Nephron (organoid): Measurements from ENCODE around the gene DRD4.
A peak's percentile ranks its signal among the peaks of the same experiment; 100 is the strongest.
"Not testable (repeated sequence)": the region's sequence is repeated elsewhere in the genome, so short reads cannot be mapped to it uniquely, and the experiment has no call there.

Experiments
- H3K27ac Mint-ChIP-seq, 3 experiments: 2 replicates each; pipeline ENCODE4 v1.8.0; 2020; ENCODE audit warnings: mixed read lengths in 3 of 3, mild to moderate bottlenecking in 2 of 3, moderate library complexity in 1 of 3
- H3K27me3 Mint-ChIP-seq: 2 replicates; pipeline ENCODE4 v1.8.0; 2021; ENCODE audit warnings: low read depth, mild to moderate bottlenecking, moderate library complexity, mixed read lengths
- H3K36me3 Mint-ChIP-seq: 2 replicates; pipeline ENCODE4 v1.8.0; 2020; ENCODE audit warnings: low read depth, mixed read lengths
- H3K4me1 Mint-ChIP-seq: 2 replicates; pipeline ENCODE4 v1.8.0; 2020; ENCODE audit warnings: mixed read lengths
- H3K4me3 Mint-ChIP-seq, 3 experiments: 2 replicates each; pipeline ENCODE4 v1.8.0; 2020; ENCODE audit warnings: mild to moderate bottlenecking in 3 of 3, mixed read lengths in 3 of 3, moderate library complexity in 2 of 3
- H3K9me3 Mint-ChIP-seq: 2 replicates; pipeline ENCODE4 v1.8.0; 2020; ENCODE audit warnings: mixed read lengths
- TF ChIP-seq, protein P1 (sequence below), 3 experiments: fragments of 200-600 bp; sonication (generic); IDR thresholded peaks; one replicate each; pipeline ENCODE4 v1.5.0; 2021; ENCODE audit warnings: antibody characterized with exemption in 3 of 3; ENCODE audit not compliant: unreplicated experiment in 3 of 3

The DRD4 gene

DNA sequence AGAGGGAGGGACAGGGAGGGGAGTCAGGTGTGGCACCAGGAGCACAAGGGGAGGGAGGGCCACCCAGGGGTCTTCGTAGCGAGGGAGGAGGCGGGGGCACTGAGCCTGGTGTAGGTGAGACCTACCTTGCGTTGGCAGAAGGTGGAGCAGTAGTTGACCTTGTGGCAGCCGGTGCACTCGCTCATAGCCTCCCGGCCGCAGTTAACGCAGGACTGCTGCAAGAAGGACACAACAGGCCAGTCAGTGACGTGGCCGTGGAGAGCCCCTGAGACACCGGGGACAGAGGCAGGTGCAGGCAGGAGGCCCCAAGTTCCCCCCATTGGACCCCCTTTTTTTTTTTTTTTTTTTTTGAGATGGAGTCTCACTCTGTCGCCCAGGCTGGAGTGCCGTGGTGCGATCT lies 16.8 kb downstream of the DRD4 start:
- H3K27me3 Mint-ChIP-seq: no peaks in the 10 kb centered on the region
- TF ChIP-seq, protein P1, sequence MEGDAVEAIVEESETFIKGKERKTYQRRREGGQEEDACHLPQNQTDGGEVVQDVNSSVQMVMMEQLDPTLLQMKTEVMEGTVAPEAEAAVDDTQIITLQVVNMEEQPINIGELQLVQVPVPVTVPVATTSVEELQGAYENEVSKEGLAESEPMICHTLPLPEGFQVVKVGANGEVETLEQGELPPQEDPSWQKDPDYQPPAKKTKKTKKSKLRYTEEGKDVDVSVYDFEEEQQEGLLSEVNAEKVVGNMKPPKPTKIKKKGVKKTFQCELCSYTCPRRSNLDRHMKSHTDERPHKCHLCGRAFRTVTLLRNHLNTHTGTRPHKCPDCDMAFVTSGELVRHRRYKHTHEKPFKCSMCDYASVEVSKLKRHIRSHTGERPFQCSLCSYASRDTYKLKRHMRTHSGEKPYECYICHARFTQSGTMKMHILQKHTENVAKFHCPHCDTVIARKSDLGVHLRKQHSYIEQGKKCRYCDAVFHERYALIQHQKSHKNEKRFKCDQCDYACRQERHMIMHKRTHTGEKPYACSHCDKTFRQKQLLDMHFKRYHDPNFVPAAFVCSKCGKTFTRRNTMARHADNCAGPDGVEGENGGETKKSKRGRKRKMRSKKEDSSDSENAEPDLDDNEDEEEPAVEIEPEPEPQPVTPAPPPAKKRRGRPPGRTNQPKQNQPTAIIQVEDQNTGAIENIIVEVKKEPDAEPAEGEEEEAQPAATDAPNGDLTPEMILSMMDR (IDR thresholded peaks at IDR 0.05; ENCODE audit: unreplicated experiment in 3 of 3): no peak
- H3K36me3 Mint-ChIP-seq: peaks cover 33% of the 10 kb centered on the region

DNA sequence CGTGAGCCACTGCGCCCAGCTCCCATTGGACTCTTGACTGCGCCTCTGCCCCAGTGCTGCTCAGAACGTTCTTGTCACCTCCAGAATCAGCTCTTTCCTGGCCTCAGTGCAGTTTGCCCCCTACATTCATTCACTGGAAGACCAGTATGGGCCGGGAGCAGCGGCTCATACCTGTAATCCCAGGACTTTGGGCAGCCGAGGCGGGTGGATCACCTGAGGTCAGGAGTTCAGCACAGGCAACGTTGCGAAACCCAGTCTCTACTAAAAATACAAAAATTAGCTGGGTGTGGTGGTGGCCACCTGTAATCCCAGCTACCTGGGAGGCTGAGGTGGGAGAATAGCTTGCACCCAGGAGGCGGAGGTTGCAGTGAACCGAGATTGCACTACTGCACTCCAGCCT lies 17.4 kb downstream of the DRD4 start:
- H3K9me3 Mint-ChIP-seq, H3K4me3 Mint-ChIP-seq: not testable (repeated sequence)

More for the DNA sequence above, 16.8 kb downstream of the DRD4 start:
- H3K27ac Mint-ChIP-seq: no peak overlapping the region
- no peaks in the 10 kb centered on the region for H3K4me1 Mint-ChIP-seq
- no peaks in the 10 kb centered on the region for H3K9me3 Mint-ChIP-seq
- no peak overlapping the region for H3K4me3 Mint-ChIP-seq

DNA sequence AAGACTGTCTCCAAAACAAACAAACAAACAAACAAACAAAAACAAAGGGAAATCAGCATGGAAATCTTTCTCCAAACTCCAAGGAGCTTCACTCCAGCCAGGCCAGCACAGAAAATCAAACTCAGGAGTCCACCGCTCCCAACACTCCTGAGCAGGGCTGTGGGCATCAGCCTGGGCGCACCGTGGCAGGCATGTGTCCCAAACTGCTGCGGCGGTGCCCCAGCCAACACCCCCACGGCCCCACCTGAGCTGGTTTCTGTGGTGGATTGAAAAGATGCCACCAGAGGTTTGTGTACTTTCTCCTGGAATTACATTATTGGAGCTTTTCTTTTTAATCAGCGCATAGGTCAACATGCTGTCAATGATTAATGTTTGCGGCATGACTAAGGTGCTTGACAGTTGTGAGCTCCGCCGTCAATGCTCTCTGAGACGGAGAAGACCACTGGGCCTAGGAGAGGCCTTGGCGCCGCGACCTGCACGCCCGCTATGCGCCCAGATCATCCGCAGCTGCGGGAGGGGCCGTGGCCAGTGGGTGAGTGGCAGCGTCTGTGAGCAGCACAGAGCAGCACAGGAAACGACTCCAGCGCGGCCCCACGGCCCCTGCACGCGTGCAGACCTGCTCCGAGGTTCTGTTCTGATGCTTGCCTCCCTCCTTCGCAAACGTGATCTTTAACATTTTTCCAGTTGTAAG lies 18.1 kb downstream of the DRD4 start:
- Mint-ChIP-seq H3K27me3 (no peaks in the 10 kb centered on the region), H3K27ac (peak overlapping the region in 1 of 3 experiments; percentile 28), H3K4me3 (no peak overlapping the region), H3K36me3 (peaks cover 36% of the 10 kb centered on the region), H3K4me1 (no peaks in the 10 kb centered on the region), H3K9me3 (no peaks in the 10 kb centered on the region)
- TF ChIP-seq, protein P1 (IDR thresholded peaks at IDR 0.05; ENCODE audit: unreplicated experiment in 3 of 3): no peak

More for the DNA sequence above, 17.4 kb downstream of the DRD4 start:
- H3K36me3 Mint-ChIP-seq: peaks cover 32% of the 10 kb centered on the region
- H3K4me1 Mint-ChIP-seq, H3K27me3 Mint-ChIP-seq, H3K27ac Mint-ChIP-seq: not testable (repeated sequence)

DNA sequence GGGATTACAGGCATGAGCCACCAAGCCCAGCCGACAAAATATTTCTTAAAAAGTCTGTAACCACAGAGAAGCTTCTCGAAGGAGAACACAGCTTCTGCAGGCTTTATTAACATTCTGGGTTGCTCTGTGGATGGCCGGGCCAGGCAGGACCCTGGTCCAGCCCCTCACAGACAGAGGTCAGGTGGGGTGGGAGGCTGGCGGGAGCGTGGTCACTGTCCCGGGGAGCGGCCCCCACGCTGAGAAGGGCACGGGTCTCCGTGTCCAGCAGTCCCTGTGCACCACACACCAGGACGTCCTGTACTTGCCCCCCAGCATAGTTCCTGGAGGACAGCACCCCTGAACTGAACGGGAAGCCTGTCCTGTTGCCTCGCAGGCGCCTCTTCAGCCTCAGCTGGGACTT lies 19.4 kb downstream of the DRD4 start:
- no peak overlapping the region for H3K27ac Mint-ChIP-seq
- H3K9me3 Mint-ChIP-seq: no peaks in the 10 kb centered on the region
- H3K4me1 Mint-ChIP-seq: no peaks in the 10 kb centered on the region
- H3K36me3 Mint-ChIP-seq: peaks cover 33% of the 10 kb centered on the region
- TF ChIP-seq, protein P1 (IDR thresholded peaks at IDR 0.05; ENCODE audit: unreplicated experiment in 3 of 3): no peak
- H3K27me3 Mint-ChIP-seq: no peaks in the 10 kb centered on the region
- H3K4me3 Mint-ChIP-seq: no peak overlapping the region

DNA sequence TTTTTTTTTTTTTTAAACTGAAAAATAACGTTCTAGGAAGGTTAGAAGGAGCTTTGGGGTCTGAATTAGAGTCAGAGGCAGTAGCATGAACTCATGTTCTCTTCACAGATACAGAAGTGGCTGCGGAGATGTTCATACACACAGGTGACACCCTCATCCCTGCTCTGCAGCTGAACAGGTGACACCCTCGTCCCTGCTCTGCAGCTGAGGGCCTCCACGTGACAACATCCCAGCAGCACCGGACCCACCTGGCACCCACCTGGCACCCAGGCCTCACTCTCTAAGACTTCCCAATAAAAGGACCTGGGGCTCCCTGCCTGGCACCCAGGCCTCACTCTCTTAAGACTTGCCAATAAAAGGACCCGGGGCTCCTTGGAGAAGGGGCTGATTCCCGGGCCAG lies 19.8 kb downstream of the DRD4 start:
- peaks cover 28% of the 10 kb centered on the region for H3K36me3 Mint-ChIP-seq
- H3K27me3 Mint-ChIP-seq: no peaks in the 10 kb centered on the region
- TF ChIP-seq, protein P1 (IDR thresholded peaks at IDR 0.05; ENCODE audit: unreplicated experiment in 3 of 3): no peak
- no peaks in the 10 kb centered on the region for H3K9me3 Mint-ChIP-seq
- H3K4me3 Mint-ChIP-seq: no peak overlapping the region
- H3K4me1 Mint-ChIP-seq: no peaks in the 10 kb centered on the region
- no peak overlapping the region for H3K27ac Mint-ChIP-seq

DNA sequence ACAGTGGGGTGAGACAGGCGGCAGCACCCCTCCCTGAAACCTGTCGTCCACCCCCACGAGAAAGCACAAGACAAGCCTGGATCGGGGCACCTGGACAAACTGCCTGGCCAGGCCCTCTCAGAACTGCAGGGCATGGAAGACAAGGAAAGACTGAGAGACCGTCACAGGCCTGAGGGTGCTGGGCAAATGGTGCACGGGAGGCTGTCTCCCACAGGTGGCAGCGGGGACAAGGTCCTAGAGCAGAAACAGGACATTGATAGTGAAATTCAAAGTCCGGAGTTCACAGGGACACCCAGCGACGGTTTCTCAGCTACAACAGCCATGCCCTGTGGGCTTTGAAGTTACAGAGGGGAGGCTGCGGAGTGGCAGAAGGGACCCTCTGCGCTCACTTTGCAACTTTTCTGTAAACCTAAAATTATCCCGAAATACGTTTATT lies 20.6 kb downstream of the DRD4 start:
- no peaks in the 10 kb centered on the region for H3K9me3 Mint-ChIP-seq

More for the DNA sequence above, 20.6 kb downstream of the DRD4 start:
- Mint-ChIP-seq H3K4me1 (no peaks in the 10 kb centered on the region), H3K27me3 (no peaks in the 10 kb centered on the region), H3K4me3 (no peak overlapping the region), H3K36me3 (peaks cover 27% of the 10 kb centered on the region), H3K27ac (no peak overlapping the region)
- TF ChIP-seq, protein P1 (IDR thresholded peaks at IDR 0.05; ENCODE audit: unreplicated experiment in 3 of 3): no peak
